Activated CD8-positive, alpha-beta T cell treated with anti-CD3 and anti-CD28 coated beads for 36 hours (primary cell): ENCODE data around the gene C2orf49. TPM values are rescaled to one million over a fixed set of nuclear protein-coding genes. Genes with fewer than 3 reads are reported as not detected.

Experiments used
- ATAC-seq: fragments of 200-7000 bp; cut with Tn5 transposase; one replicate; pipeline ENCODE4 v1.10.0; 2021; ENCODE audit warnings: mild to moderate bottlenecking, moderate library complexity
- CTCF ChIA-PET: fragments of 350-600 bp; sonication (Branson Sonifier 250); formaldehyde crosslinking; loops from one replicate; lab custom pipeline; 2021; ENCODE audit warnings: antibody characterized with exemption; lab: Charles Lee
- POLR2A ChIA-PET: fragments of 350-600 bp; sonication (Branson Sonifier 250); formaldehyde crosslinking; loops from one replicate; lab custom pipeline; 2021; ENCODE audit warnings: antibody characterized with exemption; lab: Charles Lee
- DNase-seq: peaks from one replicate; pipeline ENCODE4 v3.0.0-alpha.2; 2020
- H3K27ac Mint-ChIP-seq: one replicate; pipeline ENCODE4 v1.8.0; 2021; ENCODE audit warnings: mild to moderate bottlenecking, mixed read lengths
- H3K27me3 Mint-ChIP-seq: one replicate; pipeline ENCODE4 v1.8.0; 2021; ENCODE audit warnings: mixed read lengths
- H3K36me3 Mint-ChIP-seq: one replicate; pipeline ENCODE4 v1.8.0; 2021; ENCODE audit warnings: low read depth, mixed read lengths
- H3K4me1 Mint-ChIP-seq: one replicate; pipeline ENCODE4 v1.8.0; 2021; ENCODE audit warnings: low read depth, mixed read lengths
- H3K4me3 Mint-ChIP-seq: one replicate; pipeline ENCODE4 v1.8.0; 2021; ENCODE audit warnings: mild to moderate bottlenecking, moderate library complexity, mixed read lengths
- H3K9me3 Mint-ChIP-seq: one replicate; pipeline ENCODE4 v1.8.0; 2021; ENCODE audit warnings: mixed read lengths
- intact Hi-C: fragments of 100-400 bp; cut with micrococcal nuclease; formaldehyde crosslinking; loops from one replicate; pipeline ENCODE4 v1.10.0; 2022
- total RNA-seq, 2 experiments: library from RNA; stranded (reverse); gene quantifications; one replicate each; pipeline ENCODE4 v1.2.3, GENCODE V29; 2021
- TF ChIP-seq, protein P1 (sequence below): fragments of 200-600 bp; IDR thresholded peaks from one replicate; pipeline ENCODE4 v1.8.0; 2022; ENCODE audit warnings: antibody characterized with exemption, mild to moderate bottlenecking

Gene C2orf49
- total RNA-seq, 2 experiments from 2014 or later = 22.3 to 23.3 TPM

DNA sequence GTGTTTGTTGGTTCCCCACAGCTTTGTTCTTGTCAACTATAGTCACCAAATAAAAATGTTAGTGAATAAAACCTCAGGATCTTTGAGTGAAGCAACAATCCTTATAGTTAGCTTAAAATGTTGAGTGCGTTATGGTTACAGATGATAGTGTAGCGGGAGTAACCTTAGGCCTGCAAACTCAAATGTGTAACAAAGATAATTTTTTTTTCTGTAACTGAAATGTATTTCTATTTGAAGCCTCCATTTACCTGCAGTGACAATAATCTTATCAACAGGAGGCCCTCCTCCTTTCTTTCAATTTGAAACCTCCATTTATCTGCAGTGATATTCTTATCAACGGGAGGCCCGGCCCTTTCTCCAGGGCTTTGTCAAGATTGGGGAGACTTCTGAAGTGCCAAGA, 3.1 kb upstream of the C2orf49 start:
- ChIA-PET POLR2A (no interaction called here), CTCF (no interaction called here)
- peaks cover 5% of the 10 kb centered on the region for H3K36me3 Mint-ChIP-seq
- H3K4me1 Mint-ChIP-seq = peaks cover 28% of the 10 kb centered on the region
- H3K4me3 Mint-ChIP-seq = no peak overlapping the region
- DNase-seq (no peak), ATAC-seq (no peak)
- intact Hi-C loops = no loop called here
- H3K9me3 Mint-ChIP-seq = no peaks in the 10 kb centered on the region
- H3K27ac Mint-ChIP-seq = no peak overlapping the region
- TF ChIP-seq, protein P1, sequence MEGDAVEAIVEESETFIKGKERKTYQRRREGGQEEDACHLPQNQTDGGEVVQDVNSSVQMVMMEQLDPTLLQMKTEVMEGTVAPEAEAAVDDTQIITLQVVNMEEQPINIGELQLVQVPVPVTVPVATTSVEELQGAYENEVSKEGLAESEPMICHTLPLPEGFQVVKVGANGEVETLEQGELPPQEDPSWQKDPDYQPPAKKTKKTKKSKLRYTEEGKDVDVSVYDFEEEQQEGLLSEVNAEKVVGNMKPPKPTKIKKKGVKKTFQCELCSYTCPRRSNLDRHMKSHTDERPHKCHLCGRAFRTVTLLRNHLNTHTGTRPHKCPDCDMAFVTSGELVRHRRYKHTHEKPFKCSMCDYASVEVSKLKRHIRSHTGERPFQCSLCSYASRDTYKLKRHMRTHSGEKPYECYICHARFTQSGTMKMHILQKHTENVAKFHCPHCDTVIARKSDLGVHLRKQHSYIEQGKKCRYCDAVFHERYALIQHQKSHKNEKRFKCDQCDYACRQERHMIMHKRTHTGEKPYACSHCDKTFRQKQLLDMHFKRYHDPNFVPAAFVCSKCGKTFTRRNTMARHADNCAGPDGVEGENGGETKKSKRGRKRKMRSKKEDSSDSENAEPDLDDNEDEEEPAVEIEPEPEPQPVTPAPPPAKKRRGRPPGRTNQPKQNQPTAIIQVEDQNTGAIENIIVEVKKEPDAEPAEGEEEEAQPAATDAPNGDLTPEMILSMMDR = no peak
- H3K27me3 Mint-ChIP-seq = no peaks in the 10 kb centered on the region

DNA sequence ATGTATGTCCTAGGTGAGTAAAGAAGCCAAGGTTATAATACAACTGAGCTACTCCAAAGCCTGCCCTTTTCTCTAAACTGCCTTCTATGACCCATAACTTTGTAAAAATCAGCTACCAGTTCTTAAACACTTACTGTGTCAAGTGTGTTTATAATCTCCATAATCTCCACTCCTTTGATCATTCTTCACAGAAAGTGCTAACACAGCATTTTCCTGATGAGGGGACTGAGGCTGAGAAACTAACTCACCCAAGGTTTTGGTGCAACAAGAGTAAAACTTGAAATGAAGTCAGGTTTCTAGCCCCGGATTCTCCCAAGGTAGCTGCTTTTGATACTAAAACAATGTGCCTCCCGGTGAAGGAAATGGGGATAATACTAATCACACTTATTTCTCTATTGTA, 1.9 kb upstream of the C2orf49 start:
- no peak for DNase-seq
- no peaks in the 10 kb centered on the region for H3K27me3 Mint-ChIP-seq
- peak overlapping the region; percentile 52 for H3K27ac Mint-ChIP-seq
- no peaks in the 10 kb centered on the region for H3K9me3 Mint-ChIP-seq
- peaks cover 8% of the 10 kb centered on the region for H3K36me3 Mint-ChIP-seq
- TF ChIP-seq, protein P1 = no peak
- ChIA-PET CTCF (interaction anchor here (0.9 to 1.2 kb wide), 2 partner anchors 9 to 221 kb away, joined by 4 to 5 read pairs; no protein-coding TSS in a partner anchor), POLR2A (no interaction called here)
- H3K4me1 Mint-ChIP-seq = peaks cover 36% of the 10 kb centered on the region
- peak overlapping the region; percentile 96 for H3K4me3 Mint-ChIP-seq
- ATAC-seq = no peak
- intact Hi-C loops = no loop called here

DNA sequence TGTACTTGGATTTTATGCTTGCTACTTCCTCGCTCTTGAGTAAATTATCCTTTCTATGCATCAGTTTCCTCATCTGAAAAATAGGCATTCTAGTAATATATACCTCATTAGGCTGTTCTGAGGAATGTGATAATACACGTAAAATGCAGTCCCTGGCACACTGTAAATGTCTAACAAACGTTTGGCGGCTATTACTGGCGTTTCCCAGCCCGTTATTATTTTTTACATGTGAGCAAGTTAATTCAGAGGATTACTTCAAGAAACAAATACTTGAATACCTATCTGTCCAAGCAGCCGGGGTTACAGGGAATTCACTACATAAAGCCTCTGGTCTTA, 586 bp upstream of the C2orf49 start:
- no peak for DNase-seq
- ChIA-PET CTCF (no interaction called here), POLR2A (interaction anchor here (1.7 kb wide), 1 partner anchor 9 kb away, joined by 14 read pairs; no protein-coding TSS in a partner anchor)
- Mint-ChIP-seq H3K4me1 (peaks cover 30% of the 10 kb centered on the region), H3K36me3 (peaks cover 17% of the 10 kb centered on the region), H3K27me3 (no peaks in the 10 kb centered on the region), H3K27ac (peak overlapping the region; percentile 100), H3K9me3 (no peaks in the 10 kb centered on the region), H3K4me3 (peak overlapping the region; percentile 96)
- TF ChIP-seq, protein P1 = no peak
- no peak for ATAC-seq
- intact Hi-C loops = no loop called here

DNA sequence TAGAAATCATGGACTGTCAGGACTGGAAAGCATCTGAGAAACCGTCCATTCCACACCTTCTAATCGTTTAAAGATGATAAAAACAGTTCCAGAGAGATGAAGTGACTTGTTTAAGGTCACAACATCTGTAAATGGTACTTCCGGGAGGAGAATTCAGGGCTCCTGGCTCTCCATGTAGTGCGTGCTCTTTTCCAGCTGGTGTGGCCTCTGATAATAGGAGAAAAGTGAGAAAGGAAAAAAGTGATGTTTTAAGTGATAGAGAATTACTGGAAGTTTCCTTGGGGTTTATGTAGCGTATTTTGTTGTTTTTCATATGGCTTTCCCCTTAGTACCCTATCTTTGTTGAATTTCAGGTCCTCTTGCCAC, 663 bp downstream of the C2orf49 start:
- H3K4me1 Mint-ChIP-seq = peaks cover 30% of the 10 kb centered on the region
- POLR2A ChIA-PET = interaction anchor here (0.9 to 1.7 kb wide), 3 partner anchors 9 to 31 kb away, joined by 3 to 14 read pairs (median 4); no protein-coding TSS in a partner anchor
- intact Hi-C loops = no loop called here
- DNase-seq (no peak), ATAC-seq (peak; percentile 10)
- H3K27me3 Mint-ChIP-seq = no peaks in the 10 kb centered on the region
- peak overlapping the region; percentile 96 for H3K4me3 Mint-ChIP-seq
- H3K36me3 Mint-ChIP-seq = peaks cover 23% of the 10 kb centered on the region
- TF ChIP-seq, protein P1 = no peak
- CTCF ChIA-PET = interaction anchor here (1.0 to 1.5 kb wide), 4 partner anchors 10 to 253 kb away, joined by 3 to 7 read pairs (median 4); no protein-coding TSS in a partner anchor
- H3K9me3 Mint-ChIP-seq = no peaks in the 10 kb centered on the region
- peak overlapping the region; percentile 100 for H3K27ac Mint-ChIP-seq

DNA sequence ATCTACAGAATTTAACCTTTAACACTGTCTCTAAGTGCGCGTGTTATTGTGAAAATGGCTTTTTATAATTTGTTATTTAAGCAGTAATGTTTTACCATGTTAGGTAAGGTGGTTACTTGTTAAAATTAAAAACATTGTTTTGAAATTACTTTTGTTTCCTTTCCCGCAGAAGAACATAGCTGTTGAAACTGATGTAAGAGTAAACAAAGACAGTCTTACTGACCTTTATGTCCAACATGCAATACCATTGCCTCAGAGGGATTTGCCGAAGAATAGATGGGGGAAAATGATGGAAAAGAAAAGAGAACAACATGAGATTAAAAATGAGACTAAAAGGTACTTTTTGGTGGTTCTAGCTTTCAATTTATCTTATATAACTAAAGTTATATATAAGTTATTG, 2.1 kb downstream of the C2orf49 start:
- intact Hi-C loops = no loop called here
- Mint-ChIP-seq H3K4me1 (peaks cover 30% of the 10 kb centered on the region), H3K27ac (peak overlapping the region; percentile 47), H3K27me3 (no peaks in the 10 kb centered on the region), H3K9me3 (no peaks in the 10 kb centered on the region), H3K36me3 (peaks cover 28% of the 10 kb centered on the region), H3K4me3 (peak overlapping the region; percentile 96)
- ChIA-PET CTCF (interaction anchor here (1.2 to 2.2 kb wide), 4 partner anchors 11 to 252 kb away, joined by 3 to 6 read pairs (median 4); no protein-coding TSS in a partner anchor), POLR2A (interaction anchor here (0.7 to 1.0 kb wide), 2 partner anchors 10 to 103 kb away, joined by 3 to 4 read pairs; partner anchors contain the start of gene TGFBRAP1)
- ATAC-seq (no peak), DNase-seq (no peak)
- TF ChIP-seq, protein P1 = no peak
